Peyer's patch (tissue), 4 donors: ENCODE measurements around the gene KRTAP5-2.
"Not testable (repeated sequence)": the region's sequence is repeated elsewhere in the genome, so short reads cannot be mapped to it uniquely, and the experiment has no call there.

Experiments
- POLR2A ChIP-seq, 2 donors: fragments of 450-650 bp; IDR thresholded peaks; one replicate each; pipeline ENCODE4 v1.5.1; 2017; ENCODE audit warnings: antibody characterized with exemption in 2 of 2, mild to moderate bottlenecking in 2 of 2, moderate library complexity in 2 of 2
- TF ChIP-seq, protein P1 (sequence below), 6 experiments: fragments of 450-650 bp in 4 of 6; fragments of 200-600 bp in 2 of 6; sonication (generic) in 1 of 6; IDR thresholded peaks; one replicate each; pipeline ENCODE4 v1.5.1; 2017 to 2019; ENCODE audit warnings: antibody characterized with exemption in 6 of 6, mild to moderate bottlenecking in 3 of 6, moderate library complexity in 1 of 6

DNA sequence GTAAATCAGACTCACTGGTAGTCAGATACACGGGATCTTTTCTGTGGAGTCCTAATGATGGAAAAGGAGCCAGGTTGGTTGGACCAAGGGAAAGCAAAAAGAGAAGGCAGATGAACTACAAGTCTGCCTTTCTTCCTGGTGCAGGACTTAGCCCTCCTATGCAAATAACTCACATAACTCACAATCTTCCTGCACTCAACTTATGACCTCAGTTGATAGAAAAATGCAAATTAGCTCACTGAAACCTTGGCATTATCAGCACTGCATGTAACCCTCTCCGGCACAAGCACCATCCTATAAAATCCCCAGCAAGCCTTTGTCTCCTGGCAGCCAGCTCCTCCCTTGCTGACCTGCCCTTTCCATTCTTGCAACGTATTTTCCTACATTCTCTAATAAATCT is 3.6 kb upstream of the KRTAP5-2 start:
- TF ChIP-seq, protein P1, sequence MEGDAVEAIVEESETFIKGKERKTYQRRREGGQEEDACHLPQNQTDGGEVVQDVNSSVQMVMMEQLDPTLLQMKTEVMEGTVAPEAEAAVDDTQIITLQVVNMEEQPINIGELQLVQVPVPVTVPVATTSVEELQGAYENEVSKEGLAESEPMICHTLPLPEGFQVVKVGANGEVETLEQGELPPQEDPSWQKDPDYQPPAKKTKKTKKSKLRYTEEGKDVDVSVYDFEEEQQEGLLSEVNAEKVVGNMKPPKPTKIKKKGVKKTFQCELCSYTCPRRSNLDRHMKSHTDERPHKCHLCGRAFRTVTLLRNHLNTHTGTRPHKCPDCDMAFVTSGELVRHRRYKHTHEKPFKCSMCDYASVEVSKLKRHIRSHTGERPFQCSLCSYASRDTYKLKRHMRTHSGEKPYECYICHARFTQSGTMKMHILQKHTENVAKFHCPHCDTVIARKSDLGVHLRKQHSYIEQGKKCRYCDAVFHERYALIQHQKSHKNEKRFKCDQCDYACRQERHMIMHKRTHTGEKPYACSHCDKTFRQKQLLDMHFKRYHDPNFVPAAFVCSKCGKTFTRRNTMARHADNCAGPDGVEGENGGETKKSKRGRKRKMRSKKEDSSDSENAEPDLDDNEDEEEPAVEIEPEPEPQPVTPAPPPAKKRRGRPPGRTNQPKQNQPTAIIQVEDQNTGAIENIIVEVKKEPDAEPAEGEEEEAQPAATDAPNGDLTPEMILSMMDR (IDR thresholded peaks at IDR 0.05) = not testable (repeated sequence)
- not testable (repeated sequence) for TF ChIP-seq POLR2A (IDR thresholded peaks at IDR 0.05)
